ENCODE measurements around the gene XXYLT1. TPM values are rescaled to one million over a fixed set of nuclear protein-coding genes. Genes with fewer than 3 reads are reported as not detected.

XXYLT1 gene
- total RNA-seq, 1 experiment from 2014 or later: 23.4 TPM

DNA sequence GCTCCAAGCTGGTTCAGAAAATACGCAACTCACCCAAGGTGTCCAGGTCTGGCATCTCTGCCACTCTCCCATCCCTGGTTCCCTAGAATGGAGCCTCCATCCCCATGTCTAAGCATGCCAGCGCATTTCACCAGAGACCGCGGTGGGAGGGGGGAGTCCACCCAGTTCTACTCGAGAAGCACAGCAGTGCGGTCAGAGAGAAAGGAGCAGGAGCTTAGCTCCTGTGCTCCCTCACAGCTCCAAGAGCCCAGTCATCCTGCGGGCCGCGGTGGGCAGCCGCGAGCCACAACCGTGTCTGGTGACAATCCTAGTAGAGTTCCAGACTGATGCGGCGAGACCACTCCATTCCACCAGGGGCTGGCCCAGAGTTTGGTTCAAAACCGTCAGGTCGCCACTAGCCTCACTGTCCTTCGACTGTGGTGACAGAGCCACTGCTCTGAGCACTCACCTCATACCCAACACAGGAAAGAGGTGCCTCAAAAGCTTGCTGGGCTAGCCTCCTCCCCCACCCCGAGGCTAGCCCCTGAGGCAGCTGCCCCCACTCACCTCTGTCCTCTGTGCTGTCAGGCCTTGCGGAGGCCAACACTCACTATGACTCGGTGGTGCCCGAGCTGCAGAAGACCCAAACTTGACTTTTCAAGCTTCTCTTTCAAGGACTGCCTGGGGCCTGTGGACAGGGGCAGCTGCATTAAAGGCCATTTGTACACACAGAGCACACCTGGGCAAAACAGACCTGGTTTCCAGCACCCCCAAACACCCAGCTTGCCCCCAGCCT lies 185.4 kb downstream of the XXYLT1 start (continued):
- TF ChIP-seq, protein P1, sequence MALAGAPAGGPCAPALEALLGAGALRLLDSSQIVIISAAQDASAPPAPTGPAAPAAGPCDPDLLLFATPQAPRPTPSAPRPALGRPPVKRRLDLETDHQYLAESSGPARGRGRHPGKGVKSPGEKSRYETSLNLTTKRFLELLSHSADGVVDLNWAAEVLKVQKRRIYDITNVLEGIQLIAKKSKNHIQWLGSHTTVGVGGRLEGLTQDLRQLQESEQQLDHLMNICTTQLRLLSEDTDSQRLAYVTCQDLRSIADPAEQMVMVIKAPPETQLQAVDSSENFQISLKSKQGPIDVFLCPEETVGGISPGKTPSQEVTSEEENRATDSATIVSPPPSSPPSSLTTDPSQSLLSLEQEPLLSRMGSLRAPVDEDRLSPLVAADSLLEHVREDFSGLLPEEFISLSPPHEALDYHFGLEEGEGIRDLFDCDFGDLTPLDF (CRISPR knock-in tag; IDR thresholded peaks at IDR 0.05): no peak

DNA sequence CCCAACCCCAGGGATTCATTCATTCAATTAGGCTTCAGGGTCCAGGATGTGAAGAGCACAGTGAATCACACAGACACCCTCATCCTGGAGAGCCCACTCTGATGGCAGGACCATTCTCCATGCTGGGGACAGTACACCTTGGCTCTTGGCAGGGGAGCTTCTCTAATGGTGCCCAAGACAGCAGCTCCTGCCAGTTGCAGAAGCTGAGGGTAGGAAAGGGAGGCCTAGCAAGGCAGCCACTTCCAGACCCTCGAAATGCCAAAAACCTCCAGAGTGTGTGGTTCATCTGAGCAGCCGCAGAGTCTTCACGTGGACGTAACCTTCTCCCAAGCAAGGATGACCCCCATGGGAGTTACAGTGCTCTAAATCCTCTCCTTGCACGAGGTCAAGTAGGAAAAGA lies 186.2 kb downstream of the XXYLT1 start:
- Mint-ChIP-seq H3K27ac (no peak overlapping the region), H3K4me1 (peaks cover 47% of the 10 kb centered on the region), H3K9me3 (no peaks in the 10 kb centered on the region), H3K4me3 (no peak overlapping the region), H3K36me3 (no peaks in the 10 kb centered on the region), H3K27me3 (ENCODE audit: low read depth) (no peaks in the 10 kb centered on the region)
- TF ChIP-seq RELA (CRISPR knock-in tag; IDR thresholded peaks at IDR 0.05; ENCODE audit: borderline replicate concordance) (no peak), MYBL2 (CRISPR knock-in tag; IDR thresholded peaks at IDR 0.05) (no peak), SMAD3 (CRISPR knock-in tag; IDR thresholded peaks at IDR 0.05; ENCODE audit: borderline replicate concordance) (no peak), NR3C1 (CRISPR knock-in tag; conservative IDR thresholded peaks at IDR 0.05; ENCODE audit: low read depth) (no peak), GRHL2 (CRISPR knock-in tag; IDR thresholded peaks at IDR 0.05; ENCODE audit: insufficient replicate concordance, severe bottlenecking) (no peak), ZNF317 (CRISPR knock-in tag; IDR thresholded peaks at IDR 0.05; ENCODE audit: borderline replicate concordance, low read depth) (no peak), ESRRA (CRISPR knock-in tag; IDR thresholded peaks at IDR 0.05; ENCODE audit: borderline replicate concordance) (no peak), JAZF1 (CRISPR knock-in tag; IDR thresholded peaks at IDR 0.05) (no peak), GABPB1 (CRISPR knock-in tag; IDR thresholded peaks at IDR 0.05) (no peak), ZNF121 (CRISPR knock-in tag; IDR thresholded peaks at IDR 0.05) (no peak), JUN (CRISPR knock-in tag; IDR thresholded peaks at IDR 0.05) (no peak), ATF1 (CRISPR knock-in tag; IDR thresholded peaks at IDR 0.05) (no peak), FOXJ3 (CRISPR knock-in tag; IDR thresholded peaks at IDR 0.05; ENCODE audit: borderline replicate concordance) (no peak), CREM (CRISPR knock-in tag; IDR thresholded peaks at IDR 0.05) (no peak), TEAD4 (CRISPR knock-in tag; IDR thresholded peaks at IDR 0.05) (no peak)
- TF ChIP-seq, protein P2, sequence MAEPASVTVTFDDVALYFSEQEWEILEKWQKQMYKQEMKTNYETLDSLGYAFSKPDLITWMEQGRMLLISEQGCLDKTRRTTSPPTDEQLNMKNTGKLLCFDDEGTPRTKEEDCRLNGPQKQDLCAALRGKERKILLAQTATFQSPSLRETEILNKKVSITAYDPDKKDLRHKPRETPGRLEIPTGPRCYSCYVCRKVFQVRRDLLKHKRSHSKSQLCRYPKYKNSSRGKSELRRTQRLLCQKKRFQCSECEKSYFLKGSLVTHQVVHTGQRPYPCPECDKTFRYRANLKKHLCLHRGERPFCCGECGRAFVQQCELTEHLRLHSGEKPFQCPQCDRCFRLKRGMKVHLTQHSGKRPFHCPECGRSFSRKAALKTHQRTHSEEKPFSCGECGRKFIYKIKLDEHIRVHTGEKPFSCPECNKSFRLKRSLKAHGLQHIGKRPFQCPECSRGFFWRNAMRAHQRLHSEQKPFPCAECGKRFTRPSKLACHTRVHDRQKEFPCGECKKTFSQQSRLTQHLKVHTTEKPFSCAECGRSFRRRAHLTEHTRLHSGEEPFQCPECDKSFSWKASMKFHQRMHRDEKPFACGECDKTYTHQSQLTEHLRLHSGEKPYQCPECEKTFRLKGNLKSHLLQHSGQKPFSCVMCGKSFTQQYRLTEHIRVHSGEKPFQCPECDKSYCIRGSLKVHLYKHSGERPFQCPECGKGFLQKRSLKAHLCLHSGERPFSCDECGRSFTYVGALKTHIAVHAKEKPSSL (CRISPR knock-in tag; conservative IDR thresholded peaks at IDR 0.05): no peak
- TF ChIP-seq, protein P3, sequence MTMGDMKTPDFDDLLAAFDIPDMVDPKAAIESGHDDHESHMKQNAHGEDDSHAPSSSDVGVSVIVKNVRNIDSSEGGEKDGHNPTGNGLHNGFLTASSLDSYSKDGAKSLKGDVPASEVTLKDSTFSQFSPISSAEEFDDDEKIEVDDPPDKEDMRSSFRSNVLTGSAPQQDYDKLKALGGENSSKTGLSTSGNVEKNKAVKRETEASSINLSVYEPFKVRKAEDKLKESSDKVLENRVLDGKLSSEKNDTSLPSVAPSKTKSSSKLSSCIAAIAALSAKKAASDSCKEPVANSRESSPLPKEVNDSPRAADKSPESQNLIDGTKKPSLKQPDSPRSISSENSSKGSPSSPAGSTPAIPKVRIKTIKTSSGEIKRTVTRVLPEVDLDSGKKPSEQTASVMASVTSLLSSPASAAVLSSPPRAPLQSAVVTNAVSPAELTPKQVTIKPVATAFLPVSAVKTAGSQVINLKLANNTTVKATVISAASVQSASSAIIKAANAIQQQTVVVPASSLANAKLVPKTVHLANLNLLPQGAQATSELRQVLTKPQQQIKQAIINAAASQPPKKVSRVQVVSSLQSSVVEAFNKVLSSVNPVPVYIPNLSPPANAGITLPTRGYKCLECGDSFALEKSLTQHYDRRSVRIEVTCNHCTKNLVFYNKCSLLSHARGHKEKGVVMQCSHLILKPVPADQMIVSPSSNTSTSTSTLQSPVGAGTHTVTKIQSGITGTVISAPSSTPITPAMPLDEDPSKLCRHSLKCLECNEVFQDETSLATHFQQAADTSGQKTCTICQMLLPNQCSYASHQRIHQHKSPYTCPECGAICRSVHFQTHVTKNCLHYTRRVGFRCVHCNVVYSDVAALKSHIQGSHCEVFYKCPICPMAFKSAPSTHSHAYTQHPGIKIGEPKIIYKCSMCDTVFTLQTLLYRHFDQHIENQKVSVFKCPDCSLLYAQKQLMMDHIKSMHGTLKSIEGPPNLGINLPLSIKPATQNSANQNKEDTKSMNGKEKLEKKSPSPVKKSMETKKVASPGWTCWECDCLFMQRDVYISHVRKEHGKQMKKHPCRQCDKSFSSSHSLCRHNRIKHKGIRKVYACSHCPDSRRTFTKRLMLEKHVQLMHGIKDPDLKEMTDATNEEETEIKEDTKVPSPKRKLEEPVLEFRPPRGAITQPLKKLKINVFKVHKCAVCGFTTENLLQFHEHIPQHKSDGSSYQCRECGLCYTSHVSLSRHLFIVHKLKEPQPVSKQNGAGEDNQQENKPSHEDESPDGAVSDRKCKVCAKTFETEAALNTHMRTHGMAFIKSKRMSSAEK (CRISPR knock-in tag; IDR thresholded peaks at IDR 0.05; ENCODE audit: borderline replicate concordance): no peak
- TF ChIP-seq, protein P4, sequence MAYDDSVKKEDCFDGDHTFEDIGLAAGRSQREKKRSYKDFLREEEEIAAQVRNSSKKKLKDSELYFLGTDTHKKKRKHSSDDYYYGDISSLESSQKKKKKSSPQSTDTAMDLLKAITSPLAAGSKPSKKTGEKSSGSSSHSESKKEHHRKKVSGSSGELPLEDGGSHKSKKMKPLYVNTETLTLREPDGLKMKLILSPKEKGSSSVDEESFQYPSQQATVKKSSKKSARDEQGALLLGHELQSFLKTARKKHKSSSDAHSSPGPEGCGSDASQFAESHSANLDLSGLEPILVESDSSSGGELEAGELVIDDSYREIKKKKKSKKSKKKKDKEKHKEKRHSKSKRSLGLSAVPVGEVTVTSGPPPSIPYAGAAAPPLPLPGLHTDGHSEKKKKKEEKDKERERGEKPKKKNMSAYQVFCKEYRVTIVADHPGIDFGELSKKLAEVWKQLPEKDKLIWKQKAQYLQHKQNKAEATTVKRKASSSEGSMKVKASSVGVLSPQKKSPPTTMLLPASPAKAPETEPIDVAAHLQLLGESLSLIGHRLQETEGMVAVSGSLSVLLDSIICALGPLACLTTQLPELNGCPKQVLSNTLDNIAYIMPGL (CRISPR knock-in tag; IDR thresholded peaks at IDR 0.05): no peak
- TF ChIP-seq, protein P5, sequence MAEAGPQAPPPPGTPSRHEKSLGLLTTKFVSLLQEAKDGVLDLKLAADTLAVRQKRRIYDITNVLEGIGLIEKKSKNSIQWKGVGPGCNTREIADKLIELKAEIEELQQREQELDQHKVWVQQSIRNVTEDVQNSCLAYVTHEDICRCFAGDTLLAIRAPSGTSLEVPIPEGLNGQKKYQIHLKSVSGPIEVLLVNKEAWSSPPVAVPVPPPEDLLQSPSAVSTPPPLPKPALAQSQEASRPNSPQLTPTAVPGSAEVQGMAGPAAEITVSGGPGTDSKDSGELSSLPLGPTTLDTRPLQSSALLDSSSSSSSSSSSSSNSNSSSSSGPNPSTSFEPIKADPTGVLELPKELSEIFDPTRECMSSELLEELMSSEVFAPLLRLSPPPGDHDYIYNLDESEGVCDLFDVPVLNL (CRISPR knock-in tag; IDR thresholded peaks at IDR 0.05; ENCODE audit: borderline replicate concordance, low read depth): no peak
- TF ChIP-seq, protein P6, sequence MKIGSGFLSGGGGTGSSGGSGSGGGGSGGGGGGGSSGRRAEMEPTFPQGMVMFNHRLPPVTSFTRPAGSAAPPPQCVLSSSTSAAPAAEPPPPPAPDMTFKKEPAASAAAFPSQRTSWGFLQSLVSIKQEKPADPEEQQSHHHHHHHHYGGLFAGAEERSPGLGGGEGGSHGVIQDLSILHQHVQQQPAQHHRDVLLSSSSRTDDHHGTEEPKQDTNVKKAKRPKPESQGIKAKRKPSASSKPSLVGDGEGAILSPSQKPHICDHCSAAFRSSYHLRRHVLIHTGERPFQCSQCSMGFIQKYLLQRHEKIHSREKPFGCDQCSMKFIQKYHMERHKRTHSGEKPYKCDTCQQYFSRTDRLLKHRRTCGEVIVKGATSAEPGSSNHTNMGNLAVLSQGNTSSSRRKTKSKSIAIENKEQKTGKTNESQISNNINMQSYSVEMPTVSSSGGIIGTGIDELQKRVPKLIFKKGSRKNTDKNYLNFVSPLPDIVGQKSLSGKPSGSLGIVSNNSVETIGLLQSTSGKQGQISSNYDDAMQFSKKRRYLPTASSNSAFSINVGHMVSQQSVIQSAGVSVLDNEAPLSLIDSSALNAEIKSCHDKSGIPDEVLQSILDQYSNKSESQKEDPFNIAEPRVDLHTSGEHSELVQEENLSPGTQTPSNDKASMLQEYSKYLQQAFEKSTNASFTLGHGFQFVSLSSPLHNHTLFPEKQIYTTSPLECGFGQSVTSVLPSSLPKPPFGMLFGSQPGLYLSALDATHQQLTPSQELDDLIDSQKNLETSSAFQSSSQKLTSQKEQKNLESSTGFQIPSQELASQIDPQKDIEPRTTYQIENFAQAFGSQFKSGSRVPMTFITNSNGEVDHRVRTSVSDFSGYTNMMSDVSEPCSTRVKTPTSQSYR (CRISPR knock-in tag; IDR thresholded peaks at IDR 0.05): no peak
- ATAC-seq (no peak), DNase-seq (ENCODE audit: low spot score) (no peak)
- POLR2A ChIA-PET: interaction anchor here (1.0 kb wide), 1 partner anchor 15 kb away, joined by 3 read pairs; no protein-coding TSS in a partner anchor
- CTCF ChIA-PET: interaction anchor here (1.4 kb wide), 1 partner anchor 22 kb away, joined by 4 read pairs; no protein-coding TSS in a partner anchor

Measured in WTC11 (cell line).